ENCODE measurements around the gene ELMOD3.
A peak's percentile ranks its signal among the peaks of the same experiment; 100 is the strongest.
"Not testable (repeated sequence)": the region's sequence is repeated elsewhere in the genome, so short reads cannot be mapped to it uniquely, and the experiment has no call there.

ELMOD3 gene

GRCh38 chr2:85353876-85354285 is 688 bp upstream of the ELMOD3 start:
- TF ChIP-seq ZFX (IDR thresholded peaks at IDR 0.05): no peak
- no peak for TF ChIP-seq CTCF (conservative IDR thresholded peaks at IDR 0.05)
- peak overlapping the region; percentile 79 for H3K27ac ChIP-seq

GRCh38 chr2:85355073-85355410 is 473 bp downstream of the ELMOD3 start:
- H3K27ac ChIP-seq: peak overlapping the region; percentile 79
- TF ChIP-seq CTCF (conservative IDR thresholded peaks at IDR 0.05): no peak
- no peak; the same call in 1 of the 2 replicates for TF ChIP-seq ZFX (IDR thresholded peaks at IDR 0.05)

- H3K27ac ChIP-seq: peak overlapping the region; percentile 79
- TF ChIP-seq ZFX (IDR thresholded peaks at IDR 0.05): no peak
- no peak for TF ChIP-seq CTCF (conservative IDR thresholded peaks at IDR 0.05)
Observed at GRCh38 chr2:85355521-85355920, 952 bp downstream of the ELMOD3 start.

- H3K27ac ChIP-seq: no peak overlapping the region
- TF ChIP-seq ZFX (IDR thresholded peaks at IDR 0.05) (no peak), CTCF (conservative IDR thresholded peaks at IDR 0.05) (no peak)
Observed at GRCh38 chr2:85356186-85356585, 1.6 kb downstream of the ELMOD3 start.

GRCh38 chr2:85357736-85358135 is 3.2 kb downstream of the ELMOD3 start:
- H3K27ac ChIP-seq: no peak overlapping the region
- no peak for TF ChIP-seq CTCF (conservative IDR thresholded peaks at IDR 0.05)
- no peak for TF ChIP-seq ZFX (IDR thresholded peaks at IDR 0.05)

- not testable (repeated sequence) for H3K27ac ChIP-seq
Observed at GRCh38 chr2:85362653-85363387, 8.3 kb downstream of the ELMOD3 start.

GRCh38 chr2:85367180-85367579 is 12.6 kb downstream of the ELMOD3 start:
- H3K27ac ChIP-seq: no peak overlapping the region
- TF ChIP-seq CTCF (conservative IDR thresholded peaks at IDR 0.05): no peak
- TF ChIP-seq ZFX (IDR thresholded peaks at IDR 0.05): no peak

GRCh38 chr2:85368921-85369320 is 14.4 kb downstream of the ELMOD3 start:
- no peak for TF ChIP-seq ZFX (IDR thresholded peaks at IDR 0.05)
- no peak for TF ChIP-seq CTCF (conservative IDR thresholded peaks at IDR 0.05)

More at GRCh38 chr2:85368921-85369320, 14.4 kb downstream of the ELMOD3 start:
- peak overlapping the region; percentile 73 for H3K27ac ChIP-seq
